ENCODE results near the gene PLEKHG3. TPM values are rescaled to one million over a fixed set of nuclear protein-coding genes. Genes with fewer than 3 reads are reported as not detected.
A peak's percentile ranks its signal among the peaks of the same experiment; 100 is the strongest.

The PLEKHG3 gene
- total and polyA plus RNA-seq, 2 donors (not counting 1 experiment from before 2014, with no cell fraction given), result 0.17 to 3.0 TPM

DNA sequence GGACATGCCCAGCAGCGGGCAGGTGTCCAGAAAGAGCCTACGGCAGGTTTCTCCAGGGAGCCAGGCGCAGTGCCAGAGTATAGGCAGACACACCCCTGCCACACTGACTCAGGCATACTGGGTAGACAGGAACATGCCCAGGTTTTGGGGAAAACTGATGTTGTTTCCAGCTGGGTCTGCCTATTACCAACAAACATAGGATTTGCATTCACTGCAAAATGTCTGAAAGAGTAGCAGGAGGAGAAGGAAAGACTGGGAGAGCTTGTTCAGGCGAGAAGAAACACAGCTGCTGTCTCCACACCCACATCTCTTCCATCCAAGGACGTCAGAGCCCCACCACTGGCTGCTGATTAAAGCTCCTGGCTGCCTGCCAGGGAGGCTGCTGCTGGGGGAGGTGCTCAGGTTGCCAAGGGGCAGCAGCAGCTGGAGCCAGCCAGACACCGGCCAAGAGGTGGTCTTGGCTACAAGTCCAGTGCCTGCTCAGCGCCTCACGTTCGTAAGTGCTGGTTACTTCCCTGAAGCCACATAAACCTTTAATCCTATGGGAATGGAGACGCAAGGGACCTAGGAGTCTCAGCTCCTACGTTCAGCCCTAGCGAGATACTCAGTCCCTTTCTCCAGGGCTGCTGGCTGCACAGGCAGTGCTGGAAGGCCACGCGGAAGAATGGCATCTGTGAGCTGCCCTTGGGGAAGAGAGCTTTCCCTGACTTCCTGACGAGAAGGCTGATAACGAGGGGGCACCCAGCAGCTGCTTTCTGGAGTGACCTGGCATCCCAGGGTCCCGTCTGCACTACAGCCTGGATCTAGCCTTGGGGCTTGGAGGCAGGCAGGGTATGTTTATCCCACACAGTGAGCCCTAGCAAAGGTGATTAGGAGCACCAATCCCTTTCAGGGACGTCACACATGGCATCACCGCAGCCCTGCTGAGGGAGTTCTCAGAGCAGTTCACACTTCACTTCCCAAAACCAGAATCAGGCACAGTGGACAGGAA lies 58.1 kb downstream of the PLEKHG3 start:
- no peaks in the 10 kb centered on the region for H4K20me1 ChIP-seq (ENCODE audit: control insufficient read depth, extremely low read depth, insufficient read depth, low read length)
- H3K79me2 ChIP-seq (ENCODE audit: control insufficient read depth, insufficient read depth, low read length), result no peaks in the 10 kb centered on the region
- H3K4me2 ChIP-seq (ENCODE audit: extremely low read depth, insufficient read depth, low read length), result peak overlapping the region; percentile 65
- no peak overlapping the region for H3K9ac ChIP-seq (ENCODE audit: insufficient read depth, low read length)
- TF ChIP-seq, protein P1, sequence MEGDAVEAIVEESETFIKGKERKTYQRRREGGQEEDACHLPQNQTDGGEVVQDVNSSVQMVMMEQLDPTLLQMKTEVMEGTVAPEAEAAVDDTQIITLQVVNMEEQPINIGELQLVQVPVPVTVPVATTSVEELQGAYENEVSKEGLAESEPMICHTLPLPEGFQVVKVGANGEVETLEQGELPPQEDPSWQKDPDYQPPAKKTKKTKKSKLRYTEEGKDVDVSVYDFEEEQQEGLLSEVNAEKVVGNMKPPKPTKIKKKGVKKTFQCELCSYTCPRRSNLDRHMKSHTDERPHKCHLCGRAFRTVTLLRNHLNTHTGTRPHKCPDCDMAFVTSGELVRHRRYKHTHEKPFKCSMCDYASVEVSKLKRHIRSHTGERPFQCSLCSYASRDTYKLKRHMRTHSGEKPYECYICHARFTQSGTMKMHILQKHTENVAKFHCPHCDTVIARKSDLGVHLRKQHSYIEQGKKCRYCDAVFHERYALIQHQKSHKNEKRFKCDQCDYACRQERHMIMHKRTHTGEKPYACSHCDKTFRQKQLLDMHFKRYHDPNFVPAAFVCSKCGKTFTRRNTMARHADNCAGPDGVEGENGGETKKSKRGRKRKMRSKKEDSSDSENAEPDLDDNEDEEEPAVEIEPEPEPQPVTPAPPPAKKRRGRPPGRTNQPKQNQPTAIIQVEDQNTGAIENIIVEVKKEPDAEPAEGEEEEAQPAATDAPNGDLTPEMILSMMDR (conservative IDR thresholded peaks at IDR 0.05 in 1 of 2, IDR thresholded peaks at IDR 0.05 in 1 of 2; ENCODE audit: low read depth in 1 of 2, low read length in 2 of 2), result no peak
- TF ChIP-seq EZH2 (IDR thresholded peaks at IDR 0.05; ENCODE audit: low read length, missing control alignments), result no peak
- H3K9me3 ChIP-seq (ENCODE audit: control insufficient read depth, insufficient read depth, low read depth, low read length), result no peaks in the 10 kb centered on the region
- H3K4me1 ChIP-seq (ENCODE audit: control insufficient read depth, extremely low read depth, insufficient read depth, low read length), result peaks cover 34% of the 10 kb centered on the region
- H3K36me3 ChIP-seq (ENCODE audit: control insufficient read depth, insufficient read depth, low read length), result no peaks in the 10 kb centered on the region
- H3K27me3 ChIP-seq (ENCODE audit: control insufficient read depth, insufficient read depth, low read length), result no peaks in the 10 kb centered on the region
- peak overlapping the region; percentile 4 for H2AFZ ChIP-seq (ENCODE audit: low read length)
- no peak overlapping the region for H3K4me3 ChIP-seq (replicated peaks in 1 of 4; ENCODE audit: control extremely low read depth in 1 of 4, insufficient read depth in 1 of 4, low read depth in 3 of 4, low read length in 4 of 4)
- peak overlapping the region; percentile 22 for H3K27ac ChIP-seq (ENCODE audit: insufficient read depth, low read length)
- DNase-seq (ENCODE audit: low read depth in 2 of 2), result peak; percentile 93 to 94

DNA sequence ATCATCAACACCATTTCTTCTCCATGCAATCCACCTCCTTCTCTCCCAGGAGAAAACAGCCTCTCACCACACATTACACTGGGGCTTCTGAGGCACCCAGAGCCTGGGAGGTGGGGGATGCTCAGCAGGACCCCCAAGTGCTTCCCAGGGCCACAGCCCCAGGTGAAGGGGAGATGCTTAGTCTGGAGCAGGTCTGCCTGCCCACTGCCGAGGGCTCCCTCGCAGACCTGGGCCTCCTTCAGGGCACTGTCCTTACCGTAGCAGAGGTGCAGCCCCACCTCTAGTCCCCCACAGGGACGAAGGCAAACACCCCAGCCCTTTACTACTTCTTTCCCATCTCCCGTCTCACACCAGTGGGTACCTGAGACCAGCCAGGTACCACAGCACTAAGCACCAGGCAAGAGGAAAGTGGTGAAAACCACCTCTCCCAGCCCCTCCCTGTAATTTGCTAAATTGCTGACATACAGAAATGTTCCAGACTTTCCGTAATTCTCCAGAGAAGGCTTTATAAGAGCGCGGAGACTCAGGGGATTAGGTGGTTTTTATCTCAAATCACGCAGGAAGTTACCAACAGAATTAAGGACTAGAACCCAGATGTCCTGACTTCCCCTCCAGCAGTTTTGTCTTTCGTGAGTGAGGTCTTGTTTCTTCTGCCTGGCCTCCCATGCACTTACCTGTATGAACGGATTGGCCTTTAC lies 59.0 kb downstream of the PLEKHG3 start:
- Histone ChIP-seq H2AFZ (ENCODE audit: low read length) (no peak overlapping the region), H3K4me1 (ENCODE audit: control insufficient read depth, extremely low read depth, insufficient read depth, low read length) (peaks cover 28% of the 10 kb centered on the region), H3K9ac (ENCODE audit: insufficient read depth, low read length) (no peak overlapping the region), H3K36me3 (ENCODE audit: control insufficient read depth, insufficient read depth, low read length) (no peaks in the 10 kb centered on the region), H3K4me2 (ENCODE audit: extremely low read depth, insufficient read depth, low read length) (no peak overlapping the region), H3K4me3 (replicated peaks in 1 of 4; ENCODE audit: control extremely low read depth in 1 of 4, insufficient read depth in 1 of 4, low read depth in 3 of 4, low read length in 4 of 4) (no peak overlapping the region), H3K27ac (ENCODE audit: insufficient read depth, low read length) (no peak overlapping the region), H4K20me1 (ENCODE audit: control insufficient read depth, extremely low read depth, insufficient read depth, low read length) (no peaks in the 10 kb centered on the region), H3K9me3 (ENCODE audit: control insufficient read depth, insufficient read depth, low read depth, low read length) (no peaks in the 10 kb centered on the region), H3K79me2 (ENCODE audit: control insufficient read depth, insufficient read depth, low read length) (no peaks in the 10 kb centered on the region), H3K27me3 (ENCODE audit: control insufficient read depth, insufficient read depth, low read length) (no peaks in the 10 kb centered on the region)
- TF ChIP-seq, protein P1 (conservative IDR thresholded peaks at IDR 0.05 in 1 of 2, IDR thresholded peaks at IDR 0.05 in 1 of 2; ENCODE audit: low read depth in 1 of 2, low read length in 2 of 2), result no peak
- no peak for TF ChIP-seq EZH2 (IDR thresholded peaks at IDR 0.05; ENCODE audit: low read length, missing control alignments)
- DNase-seq (ENCODE audit: low read depth in 2 of 2), result no peak

Measured in fibroblast of lung (primary cell).